ENCODE measurements around the gene DCHS2.

DNA sequence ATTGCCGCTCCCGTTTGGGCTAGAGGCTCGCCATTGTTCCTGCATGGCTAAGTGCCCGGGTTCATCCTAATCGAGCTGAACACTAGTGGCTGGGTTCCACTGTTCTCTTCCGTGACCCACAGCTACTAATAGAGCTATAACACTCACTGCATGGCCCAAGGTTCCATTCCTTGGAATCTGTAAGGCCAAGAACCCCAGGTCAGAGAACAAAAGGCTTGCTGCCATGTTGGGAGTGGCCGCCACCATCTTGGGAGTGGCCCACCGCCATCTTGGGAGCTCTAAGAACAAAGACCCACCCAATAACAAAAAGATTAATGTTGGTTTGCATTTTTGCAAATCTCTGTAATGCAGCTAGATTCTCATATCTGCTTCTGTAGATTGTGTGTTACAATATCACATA, 299.0 kb downstream of the DCHS2 start:
- TF ChIP-seq, protein P1, sequence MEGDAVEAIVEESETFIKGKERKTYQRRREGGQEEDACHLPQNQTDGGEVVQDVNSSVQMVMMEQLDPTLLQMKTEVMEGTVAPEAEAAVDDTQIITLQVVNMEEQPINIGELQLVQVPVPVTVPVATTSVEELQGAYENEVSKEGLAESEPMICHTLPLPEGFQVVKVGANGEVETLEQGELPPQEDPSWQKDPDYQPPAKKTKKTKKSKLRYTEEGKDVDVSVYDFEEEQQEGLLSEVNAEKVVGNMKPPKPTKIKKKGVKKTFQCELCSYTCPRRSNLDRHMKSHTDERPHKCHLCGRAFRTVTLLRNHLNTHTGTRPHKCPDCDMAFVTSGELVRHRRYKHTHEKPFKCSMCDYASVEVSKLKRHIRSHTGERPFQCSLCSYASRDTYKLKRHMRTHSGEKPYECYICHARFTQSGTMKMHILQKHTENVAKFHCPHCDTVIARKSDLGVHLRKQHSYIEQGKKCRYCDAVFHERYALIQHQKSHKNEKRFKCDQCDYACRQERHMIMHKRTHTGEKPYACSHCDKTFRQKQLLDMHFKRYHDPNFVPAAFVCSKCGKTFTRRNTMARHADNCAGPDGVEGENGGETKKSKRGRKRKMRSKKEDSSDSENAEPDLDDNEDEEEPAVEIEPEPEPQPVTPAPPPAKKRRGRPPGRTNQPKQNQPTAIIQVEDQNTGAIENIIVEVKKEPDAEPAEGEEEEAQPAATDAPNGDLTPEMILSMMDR (IDR thresholded peaks at IDR 0.05) = no peak
- no peak for TF ChIP-seq POLR2A (IDR thresholded peaks at IDR 0.05)
